Medulla oblongata (tissue), 1 donor: ENCODE measurements around the gene ZNF280B.
"Not testable (repeated sequence)": the region's sequence is repeated elsewhere in the genome, so short reads cannot be mapped to it uniquely, and the experiment has no call there.

ENCODE experiments used
- DNase-seq: peaks from one replicate; pipeline ENCODE4 v3.0.0-alpha.2; 2015; ENCODE audit errors: extremely low spot score

The ZNF280B gene

GRCh38 chr22:22464541-22465054 is 43.9 kb downstream of the ZNF280B start:
- DNase-seq: no peak

DNA sequence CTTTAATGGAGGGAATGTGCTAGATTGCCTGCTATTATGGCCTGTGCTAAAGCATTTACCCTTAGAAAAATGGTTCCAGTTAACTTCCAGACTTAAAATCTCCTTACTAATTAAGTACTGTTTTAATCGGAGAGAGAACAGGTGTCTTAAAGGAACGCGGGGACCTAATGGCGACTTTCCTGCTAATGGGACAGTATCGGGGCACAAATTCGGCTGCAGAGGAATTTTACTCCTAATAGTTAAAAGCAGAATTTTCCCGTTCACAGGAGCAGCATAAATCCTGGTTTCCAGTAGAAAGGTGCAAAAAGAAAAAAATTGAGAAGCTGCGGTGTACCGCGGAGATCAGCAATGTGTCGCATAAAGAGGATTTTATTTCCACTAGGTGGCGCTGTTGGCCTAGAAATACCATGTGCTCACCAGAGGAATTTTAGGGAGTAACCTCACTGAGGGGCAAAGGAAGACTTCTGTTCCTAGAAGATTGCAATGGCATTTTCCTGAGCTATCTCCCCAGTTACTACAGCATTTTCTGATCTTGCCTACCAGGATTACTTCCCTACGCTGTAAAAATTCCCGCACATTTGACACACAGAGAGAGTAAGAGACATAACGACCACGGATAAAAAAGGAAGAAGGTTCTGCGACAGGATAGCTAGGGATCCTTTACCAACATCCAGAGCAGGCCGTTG is 44.5 kb downstream of the ZNF280B start:
- DNase-seq: peak; percentile 85

DNA sequence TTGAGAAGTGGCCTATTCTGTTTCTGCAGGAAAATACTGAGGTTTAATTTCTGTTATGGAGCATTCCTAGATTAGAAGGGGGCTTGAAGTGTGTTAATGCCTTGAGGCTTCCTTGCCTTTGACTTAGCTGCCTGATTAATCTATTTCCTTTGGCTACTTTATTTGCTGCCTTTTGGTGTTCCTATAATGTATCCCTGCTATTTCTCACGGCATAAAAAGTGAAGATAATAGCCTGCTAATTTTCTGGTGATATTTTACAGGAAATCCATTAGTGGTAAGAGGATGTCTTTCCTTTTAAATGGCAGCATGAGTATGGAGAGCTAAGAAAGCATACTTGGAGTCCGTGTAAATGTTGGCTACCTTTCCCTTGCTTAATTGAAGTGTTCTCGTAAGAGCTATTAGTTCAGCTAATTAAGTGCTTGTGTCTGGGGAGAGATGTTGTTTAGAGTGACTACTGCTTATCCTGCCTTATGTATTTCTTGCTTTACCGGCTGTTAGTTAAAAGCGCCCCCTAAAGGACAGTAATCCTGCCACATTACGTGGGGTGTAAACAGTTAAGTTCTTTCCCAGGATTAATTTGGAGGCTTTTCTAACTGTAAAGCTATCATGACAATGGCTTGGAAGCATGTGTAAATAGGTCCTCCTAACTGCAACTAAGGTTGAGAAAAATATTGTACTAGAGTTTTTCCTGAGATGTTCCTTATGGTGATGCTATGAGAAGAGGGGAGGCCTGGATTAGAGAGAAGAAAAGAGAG is 45.6 kb downstream of the ZNF280B start:
- no peak for DNase-seq

GRCh38 chr22:22461583-22461982 is 47.0 kb downstream of the ZNF280B start:
- DNase-seq: no peak

- DNase-seq: no peak
These were observed 47.4 kb downstream of the ZNF280B start for GRCh38 chr22:22461111-22461510.

DNA sequence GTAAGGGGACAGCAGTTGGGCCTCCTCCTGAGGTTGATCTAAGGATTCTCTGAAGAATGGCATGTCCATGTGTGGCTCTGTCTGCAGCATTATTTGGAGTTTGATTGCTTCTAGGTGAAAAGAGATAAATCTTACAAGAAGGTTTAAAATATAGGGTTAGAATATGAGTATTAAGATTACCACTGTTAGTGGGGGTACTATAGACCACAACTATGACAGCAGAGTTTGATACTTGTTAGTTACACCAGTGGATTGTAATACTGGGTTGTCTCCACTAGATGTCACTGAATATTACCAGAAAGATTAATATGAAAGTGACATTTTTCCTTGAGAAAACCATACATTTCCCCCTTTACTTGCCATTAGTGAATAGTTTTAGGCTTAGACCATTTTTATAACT is 47.9 kb downstream of the ZNF280B start:
- no peak for DNase-seq

GRCh38 chr22:22460060-22460459 is 48.5 kb downstream of the ZNF280B start:
- DNase-seq: no peak

DNA sequence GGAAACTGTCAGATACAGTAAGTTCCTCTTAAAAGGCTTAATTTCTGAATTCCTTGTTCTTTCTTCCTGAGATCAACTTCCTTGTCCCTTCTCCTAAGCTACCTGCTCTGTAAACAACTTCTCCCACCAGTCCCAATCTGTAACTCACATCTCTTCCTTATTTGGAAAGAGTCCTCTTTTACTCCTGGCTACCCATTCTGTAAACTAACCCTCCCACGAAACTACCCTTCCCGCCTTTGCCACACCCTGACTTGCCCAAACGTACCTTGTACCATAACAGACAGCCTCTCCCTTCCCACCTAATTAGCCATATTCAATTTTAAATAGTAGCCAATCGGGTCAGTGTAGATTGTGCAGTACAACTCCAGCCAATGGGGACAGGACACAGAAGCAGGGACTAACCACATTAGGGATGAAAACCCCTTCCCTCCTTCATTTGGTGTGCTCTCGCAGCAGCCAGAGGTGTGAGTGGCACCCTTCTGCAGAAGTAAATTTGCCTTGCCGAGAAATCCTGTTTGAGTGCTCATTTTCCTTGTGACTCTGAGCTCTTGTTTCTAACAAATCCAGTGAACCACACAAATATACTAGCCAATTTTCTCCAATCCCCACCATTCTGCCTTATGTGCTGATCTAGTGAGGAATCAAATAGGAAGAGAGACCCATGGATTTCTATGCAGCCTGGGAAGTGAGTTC is 49.5 kb downstream of the ZNF280B start:
- no peak for DNase-seq

DNA sequence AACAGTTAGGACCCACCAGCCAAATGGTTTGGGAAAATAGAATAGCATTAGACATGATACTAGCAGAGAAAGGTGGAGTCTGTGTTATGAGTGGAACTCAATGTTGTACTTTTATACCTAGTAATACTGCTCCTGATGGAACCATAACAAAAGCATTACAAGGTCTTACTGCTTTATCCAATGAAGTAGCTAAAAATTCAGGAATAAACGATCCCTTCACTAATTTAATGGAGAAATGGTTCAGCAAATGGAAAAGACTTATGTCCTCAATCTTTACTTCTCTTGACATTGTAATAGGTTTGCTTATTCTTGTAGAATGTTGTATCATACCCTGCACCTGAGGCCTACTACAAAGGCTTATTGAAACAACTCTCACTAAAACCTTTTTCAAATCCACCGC is 50.2 kb downstream of the ZNF280B start:
- DNase-seq: no peak

DNA sequence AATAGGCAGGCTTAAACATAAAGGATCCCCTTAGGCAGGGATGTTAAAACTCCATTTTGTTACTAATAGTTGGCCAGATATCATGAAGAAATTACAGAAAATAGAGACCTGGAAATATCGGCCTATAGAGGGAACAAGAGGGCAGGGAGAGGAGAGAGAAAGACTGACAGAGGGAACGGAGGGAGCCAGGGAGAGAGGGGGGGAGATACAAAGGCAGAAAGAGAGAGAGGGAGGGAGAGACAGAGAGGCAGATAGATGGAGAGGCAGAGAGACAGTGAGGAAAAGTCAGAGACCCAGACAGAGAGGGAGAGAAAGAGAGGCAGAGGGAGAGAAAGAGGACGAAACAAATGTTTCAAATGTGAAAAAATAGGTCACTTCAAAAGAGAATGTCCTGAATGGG is 53.5 kb downstream of the ZNF280B start:
- DNase-seq: no peak

DNA sequence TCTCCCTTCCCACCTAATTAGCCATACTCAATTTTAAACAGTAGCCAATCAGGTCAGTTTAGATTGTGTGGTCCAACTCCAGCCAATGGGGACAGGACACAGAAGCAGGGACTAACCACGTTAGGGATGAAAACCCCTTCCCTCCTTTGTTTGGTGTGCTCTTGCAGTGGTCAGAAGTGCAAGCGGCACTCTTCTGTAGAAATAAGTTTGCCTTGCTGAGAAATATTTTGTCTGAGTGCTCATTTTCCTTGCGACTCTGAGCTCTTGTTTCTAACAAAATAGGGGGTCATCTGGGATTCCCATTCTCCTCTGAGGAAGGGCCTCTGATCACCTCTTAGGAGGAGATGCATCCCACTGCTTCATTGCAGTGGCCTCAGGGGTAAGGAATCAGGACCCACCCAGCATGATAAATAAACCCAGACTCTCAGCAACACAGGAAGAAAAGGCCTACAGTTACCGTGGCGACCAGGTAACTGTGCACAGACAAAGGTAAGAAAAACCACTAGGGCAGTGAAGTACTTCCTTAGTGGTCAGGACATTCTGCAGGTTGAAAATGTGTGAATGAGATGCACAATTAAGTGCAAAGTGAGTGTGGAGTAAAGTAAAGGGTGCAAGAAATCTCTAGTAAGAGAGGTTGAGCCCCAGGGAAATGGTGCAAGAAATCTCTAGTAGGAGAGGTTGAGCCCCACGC is 55.4 kb downstream of the ZNF280B start:
- no peak for DNase-seq

- no peak for DNase-seq
These were observed 56.3 kb downstream of the ZNF280B start for GRCh38 chr22:22452211-22452610.

GRCh38 chr22:22450343-22450839 is 58.2 kb downstream of the ZNF280B start:
- peak; percentile 80 for DNase-seq

- DNase-seq: no peak
These were observed 58.7 kb downstream of the ZNF280B start for GRCh38 chr22:22449819-22450218.

GRCh38 chr22:22446517-22446916 is 62.0 kb downstream of the ZNF280B start:
- no peak for DNase-seq

DNA sequence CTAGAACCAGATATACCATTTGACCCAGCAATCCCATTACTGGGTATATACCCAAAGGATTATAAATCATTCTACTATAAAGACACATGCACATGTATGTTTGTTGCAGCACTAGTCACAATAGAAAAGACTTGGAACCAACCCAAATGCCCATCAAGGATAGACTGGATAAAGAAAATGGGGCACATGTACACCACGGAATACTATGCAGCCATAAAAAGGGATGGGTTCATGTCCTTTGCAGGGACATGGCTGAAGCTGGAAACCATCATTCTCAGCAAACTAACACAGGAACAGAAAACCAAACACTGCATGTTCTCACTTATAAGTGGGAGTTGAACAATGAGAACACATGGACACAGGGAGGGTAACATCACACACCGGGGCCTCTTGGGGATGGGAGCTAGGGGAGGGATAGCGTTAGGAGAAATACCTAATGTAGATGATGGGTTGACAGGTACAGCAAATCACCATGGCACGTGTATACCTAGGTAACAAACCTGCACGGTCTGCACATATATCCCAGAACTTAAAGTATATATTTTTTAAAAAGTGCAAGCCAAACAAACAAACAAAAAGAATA is 64.4 kb downstream of the ZNF280B start:
- not testable (repeated sequence) for DNase-seq

GRCh38 chr22:22442928-22443709 is 65.4 kb downstream of the ZNF280B start:
- no peak for DNase-seq

DNA sequence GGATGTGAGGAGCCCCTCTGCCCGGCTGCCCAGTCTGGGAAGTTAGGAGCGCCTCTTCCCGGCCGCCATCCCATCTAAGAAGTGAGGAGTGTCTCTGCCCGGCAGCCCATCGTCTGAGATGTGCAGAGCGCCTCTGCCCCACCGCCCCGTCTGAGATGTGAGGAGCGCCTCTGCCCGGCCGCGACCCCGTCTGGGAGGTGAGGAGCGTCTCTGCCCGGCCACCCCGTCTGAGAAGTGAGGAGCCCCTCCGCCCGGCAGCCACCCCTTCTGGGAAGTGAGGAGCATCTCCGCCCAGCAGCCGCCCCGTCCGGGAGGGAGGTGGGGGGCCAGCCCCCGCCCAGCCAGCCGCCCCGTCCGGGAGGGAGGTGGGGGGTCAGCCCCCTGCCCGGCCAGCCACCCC is 66.9 kb downstream of the ZNF280B start:
- not testable (repeated sequence) for DNase-seq

DNA sequence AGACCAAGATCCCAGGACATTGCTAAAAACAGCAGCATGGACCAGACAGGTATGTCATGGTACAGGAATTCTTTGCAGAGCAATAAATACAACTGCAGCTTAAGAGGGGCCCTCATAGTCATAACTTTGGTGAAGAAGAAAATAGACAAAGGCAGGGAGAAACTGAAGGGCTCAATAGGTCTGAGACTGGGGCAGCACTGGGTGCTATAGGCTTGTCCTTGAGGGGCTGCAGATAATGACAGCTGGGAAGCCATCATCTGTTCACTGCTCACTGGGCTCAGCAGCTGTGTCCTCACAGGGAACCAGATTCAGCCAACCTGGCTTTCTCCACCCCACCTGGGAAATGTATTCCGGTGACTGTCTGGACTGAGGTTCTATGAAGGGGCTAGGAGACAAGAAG is 68.4 kb downstream of the ZNF280B start:
- no peak for DNase-seq
